SU-DHL-6 (cell line): ENCODE measurements around the gene MDC1.
"Not testable (repeated sequence)": the region's sequence is repeated elsewhere in the genome, so short reads cannot be mapped to it uniquely, and the experiment has no call there.

ENCODE experiments used
- H2AFZ ChIP-seq: fragments of 200-600 bp; sonication (generic); 2 replicates; pipeline ENCODE4 v1.6.1; 2014; ENCODE audit warnings: low read depth, mild to moderate bottlenecking, moderate library complexity, mixed read lengths, antibody characterized with exemption, low read length; ENCODE audit not compliant: severe bottlenecking
- H3F3A ChIP-seq: fragments of 200-600 bp; shearing (Covaris generic); 2 replicates; pipeline ENCODE4 v1.6.0; 2016; ENCODE audit warnings: antibody characterized with exemption, mild to moderate bottlenecking; ENCODE audit not compliant: insufficient read depth
- H3K27ac ChIP-seq: fragments of 200-600 bp; sonication (generic); 2 replicates; pipeline ENCODE4 v1.5.1; 2016; ENCODE audit warnings: low read depth, mild to moderate bottlenecking, low read length, moderate library complexity, mixed read lengths
- H3K27me3 ChIP-seq: fragments of 200-600 bp; sonication (generic), shearing (Covaris generic); 2 replicates; pipeline ENCODE4 v1.6.0; 2014; ENCODE audit warnings: mild to moderate bottlenecking, low read length
- H3K36me3 ChIP-seq: fragments of 200-600 bp; sonication (generic); 2 replicates; pipeline ENCODE4 v1.6.1; 2014; ENCODE audit warnings: mild to moderate bottlenecking, low read length, mixed read lengths
- H3K4me2 ChIP-seq: fragments of 300-600, 200-600 bp; shearing (Covaris generic), sonication (generic); 2 replicates; pipeline ENCODE4 v1.6.0; 2014; ENCODE audit warnings: low read length, low read depth, mild to moderate bottlenecking; ENCODE audit not compliant: poor library complexity, severe bottlenecking
- H3K4me3 ChIP-seq: fragments of 200-600 bp; sonication (generic); 2 replicates; pipeline ENCODE4 v1.5.1; 2014; ENCODE audit warnings: antibody characterized with exemption, low read length, mild to moderate bottlenecking, mixed read lengths; ENCODE audit not compliant: insufficient read depth, poor library complexity, severe bottlenecking
- H3K79me2 ChIP-seq: fragments of 200-600 bp; sonication (generic); 2 replicates; pipeline ENCODE4 v1.6.1; 2014; ENCODE audit warnings: mild to moderate bottlenecking, low read length, moderate library complexity; ENCODE audit not compliant: insufficient read depth
- H3K9ac ChIP-seq: fragments of 200-600 bp; sonication (generic); 2 replicates; pipeline ENCODE4 v1.7.0; 2014; ENCODE audit warnings: mild to moderate bottlenecking, low read length
- H3K9me2 ChIP-seq: fragments of 200-600 bp; sonication (generic); replicated peaks from 2 replicates; pipeline ENCODE4 v1.6.1; 2014; ENCODE audit warnings: low read length; ENCODE audit not compliant: insufficient read depth
- H3K9me3 ChIP-seq: fragments of 200-600 bp; sonication (generic); 2 replicates; pipeline ENCODE4 v1.6.1; 2014; ENCODE audit warnings: low read length, mixed read lengths; ENCODE audit not compliant: insufficient read depth
- H4K20me1 ChIP-seq: fragments of 200-600 bp; sonication (generic); 2 replicates; pipeline ENCODE4 v1.6.1; 2014; ENCODE audit warnings: low read depth, mild to moderate bottlenecking, antibody characterized with exemption, low read length, moderate library complexity, mixed read lengths
- EZH2phosphoT487 ChIP-seq: fragments of 200-600 bp; sonication (generic), shearing (Covaris generic); conservative IDR thresholded peaks from 2 replicates; pipeline ENCODE4 v1.6.1; 2018; ENCODE audit warnings: mild to moderate bottlenecking, antibody characterized with exemption, low read length, moderate library complexity, mixed read lengths
- TF ChIP-seq, protein P1 (sequence below): fragments of 200-600 bp; sonication (generic); IDR thresholded peaks from one replicate; pipeline ENCODE4 v1.5.1; 2017; ENCODE audit warnings: antibody characterized with exemption, mild to moderate bottlenecking, low read length, moderate library complexity; ENCODE audit not compliant: insufficient read depth, poor library complexity, severe bottlenecking

Gene MDC1

DNA sequence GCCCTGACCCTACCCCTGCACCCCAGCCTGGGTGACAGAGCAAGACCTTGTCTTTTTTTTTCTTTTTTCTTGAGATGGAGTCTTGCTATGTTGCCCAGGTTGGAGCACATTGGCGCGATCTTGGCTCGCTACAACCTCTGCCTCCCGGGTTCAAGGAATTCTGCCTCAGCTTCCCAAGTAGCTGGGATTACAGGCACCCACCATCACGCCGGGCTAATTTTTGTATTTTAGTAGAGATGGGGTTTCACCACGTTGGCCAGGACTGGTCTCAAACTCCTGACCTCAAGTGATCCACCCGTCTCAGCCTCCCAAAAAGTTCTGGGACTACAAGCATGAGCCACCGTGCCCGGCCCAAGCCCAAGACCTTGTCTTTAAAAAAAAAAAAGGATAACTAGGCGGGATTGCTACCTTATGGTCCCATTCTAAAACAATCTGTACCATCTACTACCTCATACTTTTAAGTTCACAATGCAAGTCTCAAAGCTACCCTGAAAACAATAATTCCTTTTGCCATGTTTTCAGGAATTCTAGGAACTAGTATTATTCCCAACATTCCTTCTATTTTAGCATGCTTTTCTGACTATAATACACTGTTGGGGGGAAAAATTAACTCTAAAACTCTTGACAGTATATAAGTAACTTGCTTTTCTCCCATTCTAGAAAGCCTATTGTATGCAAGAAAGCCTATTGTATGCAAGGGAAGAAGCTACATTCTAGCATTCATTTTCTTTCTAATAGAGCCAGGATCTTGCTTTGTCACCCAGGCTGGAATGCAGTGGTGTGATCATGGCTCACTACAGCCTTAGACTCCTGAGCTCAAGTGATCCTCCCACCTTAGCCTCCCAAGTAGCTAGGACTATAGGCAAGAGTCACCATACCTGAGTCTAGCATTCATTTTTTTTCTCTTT lies 9.7 kb upstream of the MDC1 start:
- Histone ChIP-seq H3K4me2 (no peak overlapping the region), H3K9me2 (no peaks in the 10 kb centered on the region), H3K27ac (no peak overlapping the region), H3K9me3 (no peaks in the 10 kb centered on the region), H2AFZ (no peak overlapping the region), H3K9ac (no peak overlapping the region), H3F3A (peaks cover 78% of the 10 kb centered on the region), H3K27me3 (no peaks in the 10 kb centered on the region), H3K79me2 (peaks cover 28% of the 10 kb centered on the region), H3K36me3 (peaks cover 35% of the 10 kb centered on the region), H3K4me3 (no peak overlapping the region), H4K20me1 (peaks cover 13% of the 10 kb centered on the region)
- TF ChIP-seq, protein P1, sequence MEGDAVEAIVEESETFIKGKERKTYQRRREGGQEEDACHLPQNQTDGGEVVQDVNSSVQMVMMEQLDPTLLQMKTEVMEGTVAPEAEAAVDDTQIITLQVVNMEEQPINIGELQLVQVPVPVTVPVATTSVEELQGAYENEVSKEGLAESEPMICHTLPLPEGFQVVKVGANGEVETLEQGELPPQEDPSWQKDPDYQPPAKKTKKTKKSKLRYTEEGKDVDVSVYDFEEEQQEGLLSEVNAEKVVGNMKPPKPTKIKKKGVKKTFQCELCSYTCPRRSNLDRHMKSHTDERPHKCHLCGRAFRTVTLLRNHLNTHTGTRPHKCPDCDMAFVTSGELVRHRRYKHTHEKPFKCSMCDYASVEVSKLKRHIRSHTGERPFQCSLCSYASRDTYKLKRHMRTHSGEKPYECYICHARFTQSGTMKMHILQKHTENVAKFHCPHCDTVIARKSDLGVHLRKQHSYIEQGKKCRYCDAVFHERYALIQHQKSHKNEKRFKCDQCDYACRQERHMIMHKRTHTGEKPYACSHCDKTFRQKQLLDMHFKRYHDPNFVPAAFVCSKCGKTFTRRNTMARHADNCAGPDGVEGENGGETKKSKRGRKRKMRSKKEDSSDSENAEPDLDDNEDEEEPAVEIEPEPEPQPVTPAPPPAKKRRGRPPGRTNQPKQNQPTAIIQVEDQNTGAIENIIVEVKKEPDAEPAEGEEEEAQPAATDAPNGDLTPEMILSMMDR: no peak
- TF ChIP-seq EZH2phosphoT487: no peak

DNA sequence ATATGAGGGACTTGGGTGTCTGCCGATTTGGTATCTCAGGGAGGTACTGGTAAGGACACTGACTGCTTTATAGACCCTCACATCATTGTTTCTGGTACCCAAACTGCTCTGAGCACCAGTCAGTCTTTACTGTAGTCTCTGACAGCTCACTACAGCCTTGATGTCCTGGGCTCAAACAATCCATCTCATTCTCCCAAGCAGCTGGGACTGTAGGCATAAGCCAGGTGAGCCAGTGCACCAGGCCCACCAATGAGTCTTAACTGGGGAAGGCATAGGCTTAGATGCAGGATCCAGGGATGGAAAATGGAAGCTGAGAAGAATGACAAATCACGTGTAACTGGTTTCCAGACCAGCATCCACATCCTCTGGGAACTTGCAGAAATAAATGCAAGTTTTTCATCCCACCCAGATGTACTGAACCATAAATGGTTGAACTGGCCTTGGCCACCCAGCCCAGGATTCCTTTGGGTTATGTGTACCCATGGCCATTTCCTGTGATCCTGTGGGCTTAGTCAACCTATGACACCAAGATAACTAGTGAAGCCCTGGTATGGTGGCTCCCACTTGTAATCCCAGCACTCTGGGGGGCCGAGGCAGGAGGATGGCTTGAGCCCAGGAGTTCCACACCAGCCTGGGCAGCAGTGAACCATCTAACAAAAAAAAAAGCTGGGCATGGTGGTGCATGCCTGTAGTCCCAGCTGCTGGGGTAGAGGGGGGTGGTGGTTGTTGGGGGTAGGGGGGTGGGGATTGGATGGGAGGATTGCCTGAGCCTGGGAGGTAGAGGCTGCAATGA lies 8.8 kb upstream of the MDC1 start:
- H2AFZ ChIP-seq: no peak overlapping the region
- no peak overlapping the region for H3K4me3 ChIP-seq
- H3K9me2 ChIP-seq: no peaks in the 10 kb centered on the region
- H3K4me2 ChIP-seq: no peak overlapping the region
- 0 out of 2 replicates have a peak overlapping the region, but pooled peaks have one; percentile 2 for H3K27ac ChIP-seq
- H4K20me1 ChIP-seq: peaks cover 15% of the 10 kb centered on the region
- H3F3A ChIP-seq: peaks cover 81% of the 10 kb centered on the region
- TF ChIP-seq, protein P1: no peak
- no peak for TF ChIP-seq EZH2phosphoT487
- H3K9ac ChIP-seq: no peak overlapping the region
- H3K79me2 ChIP-seq: peaks cover 36% of the 10 kb centered on the region
- H3K27me3 ChIP-seq: no peaks in the 10 kb centered on the region
- H3K9me3 ChIP-seq: no peaks in the 10 kb centered on the region
- H3K36me3 ChIP-seq: peaks cover 41% of the 10 kb centered on the region

DNA sequence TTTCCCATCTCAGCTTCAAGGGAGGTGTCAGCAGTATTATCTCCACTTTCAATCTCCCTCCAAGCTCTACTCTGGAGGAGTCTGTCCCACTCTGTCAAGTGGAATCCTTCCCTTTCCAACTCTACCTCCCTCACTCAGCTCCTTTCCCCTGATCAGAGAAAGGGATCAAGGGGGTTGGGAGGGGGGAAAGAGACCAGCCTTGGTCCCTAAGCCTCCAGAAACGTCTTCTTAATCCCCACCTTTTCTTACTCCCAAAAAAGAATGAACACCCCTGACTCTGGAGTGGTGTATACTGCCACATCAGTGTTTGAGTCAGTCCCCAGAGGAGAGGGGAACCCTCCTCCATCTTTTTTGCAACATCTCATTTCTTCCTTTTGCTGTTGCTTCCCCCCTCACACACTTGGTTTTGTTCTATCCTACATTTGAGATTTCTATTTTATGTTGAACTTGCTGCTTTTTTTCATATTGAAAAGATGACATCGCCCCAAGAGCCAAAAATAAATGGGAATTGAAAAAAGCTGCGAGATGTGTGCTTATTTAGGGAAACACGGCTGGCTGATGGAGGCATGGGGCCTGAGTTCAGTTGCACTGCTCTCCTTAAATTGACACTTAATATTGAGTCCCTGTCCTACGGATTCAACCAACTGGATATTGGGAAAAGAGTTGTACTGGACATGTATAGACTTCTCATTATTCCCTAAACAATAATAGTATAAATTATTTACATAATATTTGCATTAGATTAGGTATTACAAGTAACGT lies 8.0 kb upstream of the MDC1 start:
- Histone ChIP-seq H3K36me3 (peaks cover 45% of the 10 kb centered on the region), H3K9ac (no peak overlapping the region), H2AFZ (no peak overlapping the region), H3K27me3 (no peaks in the 10 kb centered on the region), H3K4me2 (no peak overlapping the region), H3K9me3 (no peaks in the 10 kb centered on the region), H3K79me2 (peaks cover 44% of the 10 kb centered on the region), H3K9me2 (no peaks in the 10 kb centered on the region), H3K4me3 (no peak overlapping the region), H3F3A (peaks cover 88% of the 10 kb centered on the region), H3K27ac (0 out of 2 replicates have a peak overlapping the region, but pooled peaks have one; percentile 2), H4K20me1 (peaks cover 15% of the 10 kb centered on the region)
- TF ChIP-seq, protein P1: no peak
- no peak for TF ChIP-seq EZH2phosphoT487

DNA sequence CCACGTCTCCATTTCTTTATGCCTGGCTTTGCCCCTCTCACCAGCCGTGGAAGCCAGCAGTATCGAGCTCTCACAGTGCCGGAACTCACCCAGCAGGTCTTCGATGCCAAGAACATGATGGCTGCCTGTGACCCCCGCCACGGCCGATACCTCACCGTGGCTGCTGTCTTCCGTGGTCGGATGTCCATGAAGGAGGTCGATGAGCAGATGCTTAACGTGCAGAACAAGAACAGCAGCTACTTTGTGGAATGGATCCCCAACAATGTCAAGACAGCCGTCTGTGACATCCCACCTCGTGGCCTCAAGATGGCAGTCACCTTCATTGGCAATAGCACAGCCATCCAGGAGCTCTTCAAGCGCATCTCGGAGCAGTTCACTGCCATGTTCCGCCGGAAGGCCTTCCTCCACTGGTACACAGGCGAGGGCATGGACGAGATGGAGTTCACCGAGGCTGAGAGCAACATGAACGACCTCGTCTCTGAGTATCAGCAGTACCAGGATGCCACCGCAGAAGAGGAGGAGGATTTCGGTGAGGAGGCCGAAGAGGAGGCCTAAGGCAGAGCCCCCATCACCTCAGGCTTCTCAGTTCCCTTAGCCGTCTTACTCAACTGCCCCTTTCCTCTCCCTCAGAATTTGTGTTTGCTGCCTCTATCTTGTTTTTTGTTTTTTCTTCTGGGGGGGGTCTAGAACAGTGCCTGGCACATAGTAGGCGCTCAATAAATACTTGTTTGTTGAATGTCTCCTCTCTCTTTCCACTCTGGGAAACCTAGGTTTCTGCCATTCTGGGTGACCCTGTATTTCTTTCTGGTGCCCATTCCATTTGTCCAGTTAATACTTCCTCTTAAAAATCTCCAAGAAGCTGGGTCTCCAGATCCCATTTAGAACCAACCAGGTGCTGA lies 7.0 kb upstream of the MDC1 start:
- H4K20me1 ChIP-seq: peaks cover 15% of the 10 kb centered on the region
- H3K9me2 ChIP-seq, H3K27ac ChIP-seq, H2AFZ ChIP-seq, H3K4me2 ChIP-seq, H3K4me3 ChIP-seq, H3K27me3 ChIP-seq, H3K9ac ChIP-seq, H3K9me3 ChIP-seq: not testable (repeated sequence)
- H3K79me2 ChIP-seq: peaks cover 53% of the 10 kb centered on the region
- H3F3A ChIP-seq: peaks cover 87% of the 10 kb centered on the region
- peaks cover 40% of the 10 kb centered on the region for H3K36me3 ChIP-seq
